K562 (cell line): ENCODE data around the gene LILRB3.

ENCODE experiments used
- CBX5 ChIP-seq: IDR thresholded peaks from 2 replicates; pipeline ENCODE4 v1.6.1; 2014; ENCODE audit warnings: low read depth, borderline replicate concordance
- CTCF ChIP-seq, 3 experiments: IDR thresholded peaks in 2 of 3; conservative IDR thresholded peaks in 1 of 3; 2 replicates each; pipeline ENCODE4 v1.5.1; 2011 to 2012; ENCODE audit warnings: low read length in 3 of 3, mild to moderate bottlenecking in 3 of 3, control low read depth in 2 of 3, improper control_type of control experiment in 1 of 3, inconsistent platforms in 1 of 3, low read depth in 1 of 3, mixed read lengths in 1 of 3, moderate library complexity in 1 of 3; ENCODE audit not compliant: insufficient read depth in 2 of 3
- ETS2 ChIP-seq: IDR thresholded peaks from 2 replicates; pipeline ENCODE4 v1.6.1; 2016; ENCODE audit warnings: borderline replicate concordance, missing genetic modification characterization, mild to moderate bottlenecking, moderate library complexity, missing compliant biosample characterization; ENCODE audit not compliant: poor library complexity, severe bottlenecking
- FOSL1 ChIP-seq: fragments of 200-800 bp; sonication (Bioruptor generic); conservative IDR thresholded peaks from 2 replicates; pipeline ENCODE4 v1.6.1; 2016; ENCODE audit warnings: missing genetic modification characterization, missing compliant biosample characterization
- GTF3C2 ChIP-seq: IDR thresholded peaks from 3 replicates; pipeline ENCODE4 v1.6.1; 2011; ENCODE audit warnings: borderline replicate concordance, mild to moderate bottlenecking, moderate library complexity; ENCODE audit not compliant: insufficient read length; ENCODE audit errors: extremely low read depth
- KAT7 ChIP-seq: sonication (generic); formaldehyde crosslinking; IDR thresholded peaks from 2 replicates; pipeline ENCODE4 v1.8.0; 2022; ENCODE audit warnings: missing genetic modification reagents, mild to moderate bottlenecking, borderline replicate concordance
- POLR2A ChIP-seq: fragments of 450-650 bp; conservative IDR thresholded peaks from 2 replicates; pipeline ENCODE4 v1.6.1; 2016
- RAD21 ChIP-seq, 2 experiments: fragments of 250-450 bp in 1 of 2; fragments of 450-650 bp in 1 of 2; sonication (Bioruptor Pico) in 1 of 2; formaldehyde crosslinking in 1 of 2; IDR thresholded peaks in 1 of 2; conservative IDR thresholded peaks in 1 of 2; 2 replicates each; pipeline versions ENCODE4 v1.4.0 to v1.8.0; 2020 to 2022; ENCODE audit warnings: mild to moderate bottlenecking in 2 of 2, moderate library complexity in 1 of 2
- SIX5 ChIP-seq, 2 experiments: IDR thresholded peaks; 2 replicates each; pipeline ENCODE4 v1.6.1; 2011; ENCODE audit warnings: low read length in 2 of 2, borderline replicate concordance in 1 of 2, low read depth in 1 of 2, mild to moderate bottlenecking in 1 of 2, moderate library complexity in 1 of 2; ENCODE audit not compliant: insufficient read depth in 1 of 2
- SMARCC2 ChIP-seq: fragments of 450-650 bp; IDR thresholded peaks from 2 replicates; pipeline ENCODE4 v1.6.1; 2017; ENCODE audit warnings: antibody characterized with exemption, moderate library complexity, mild to moderate bottlenecking, low read depth
- STAT5B ChIP-seq: fragments of 250-450 bp; sonication (Bioruptor Pico); IDR thresholded peaks from 2 replicates; pipeline ENCODE4 v1.8.0; 2021; ENCODE audit warnings: mild to moderate bottlenecking, inconsistent platforms
- TAF1 ChIP-seq: IDR thresholded peaks from 2 replicates; pipeline ENCODE4 v1.6.1; 2011; ENCODE audit warnings: mild to moderate bottlenecking, low read length, moderate library complexity; ENCODE audit not compliant: insufficient read depth, control insufficient read depth, severe bottlenecking; ENCODE audit errors: extremely low read depth
- ZBTB49 ChIP-seq: sonication (generic); formaldehyde crosslinking; IDR thresholded peaks from 2 replicates; pipeline ENCODE4 v1.8.0; 2022; ENCODE audit warnings: missing genetic modification reagents, mild to moderate bottlenecking, borderline replicate concordance
- ZNF316 ChIP-seq: fragments of 450-650 bp; IDR thresholded peaks from 2 replicates; pipeline ENCODE4 v1.6.1; 2016

- TF ChIP-seq POLR2A (no peak), ZNF316 (no peak), STAT5B (CRISPR knock-in tag) (no peak), CTCF (IDR thresholded peaks at IDR 0.05 in 2 of 3, conservative IDR thresholded peaks at IDR 0.05 in 1 of 3; ENCODE audit: insufficient read depth in 2 of 3, low read depth in 1 of 3, low read length in 3 of 3) (no peak), FOSL1 (no peak), ZBTB49 (CRISPR knock-in tag) (no peak), GTF3C2 (no peak), SIX5 (IDR thresholded peaks at IDR 0.05; ENCODE audit: borderline replicate concordance in 1 of 2, insufficient read depth in 1 of 2, low read depth in 1 of 2, low read length in 2 of 2) (no peak), ETS2 (tag) (no peak), RAD21 (CRISPR knock-in tag; conservative IDR thresholded peaks at IDR 0.05 in 1 of 2, IDR thresholded peaks at IDR 0.05 in 1 of 2) (no peak), TAF1 (no peak), KAT7 (CRISPR knock-in tag) (no peak), CBX5 (no peak), SMARCC2 (no peak)
Observed at GRCh38 chr19:54196536-54196935, 26.3 kb downstream of the LILRB3 start.
